ENCODE measurements around the gene S1PR3. TPM values are rescaled to one million over a fixed set of nuclear protein-coding genes. Genes with fewer than 3 reads are reported as not detected.

S1PR3 gene
- total and polyA plus RNA-seq, 2 donors (not counting 3 experiments of a cell fraction or from before 2014, with no cell fraction given): 12.5 to 25.8 TPM

GRCh38 chr9:88947581-88948573 is 43.4 kb upstream of the S1PR3 start:
- CTCF ChIA-PET: no interaction called here
- FAIRE-seq (no peak), DNase-seq (ENCODE audit: low read depth, low spot score) (no peak)
- Histone ChIP-seq H3K9me1 (replicated peaks; ENCODE audit: control insufficient read depth, extremely low read depth, insufficient read depth, low read length) (no peaks in the 10 kb centered on the region), H3K27ac (ENCODE audit: insufficient read depth, low read depth, low read length) (no peak overlapping the region), H3K9me3 (replicated peaks; ENCODE audit: control insufficient read depth, insufficient read depth, low read length) (no peaks in the 10 kb centered on the region), H4K20me1 (replicated peaks; ENCODE audit: control insufficient read depth, extremely low read depth, insufficient read depth, low read length) (no peaks in the 10 kb centered on the region), H3K27me3 (ENCODE audit: control insufficient read depth in 2 of 2, insufficient read depth in 2 of 2, low read length in 2 of 2) (peaks cover 0 to 2% of the 10 kb centered on the region in 2 experiments), H3K36me3 (ENCODE audit: control insufficient read depth in 2 of 2, extremely low read depth in 1 of 2, insufficient read depth in 2 of 2, low read length in 2 of 2) (no peaks in the 10 kb centered on the region), H3K9ac (replicated peaks; ENCODE audit: extremely low read depth, insufficient read depth, low read length) (no peak overlapping the region), H3K79me2 (ENCODE audit: control insufficient read depth, insufficient read depth, low read length) (no peaks in the 10 kb centered on the region), H3K4me3 (replicated peaks in 1 of 3; ENCODE audit: insufficient read depth in 1 of 3, low read depth in 1 of 3, low read length in 3 of 3) (no peak overlapping the region), H2AFZ (ENCODE audit: low read depth, low read length) (no peak overlapping the region), H3K4me2 (ENCODE audit: insufficient read depth, low read length) (no peak overlapping the region), H3K4me1 (ENCODE audit: control insufficient read depth, extremely low read depth, insufficient read depth, low read length) (no peaks in the 10 kb centered on the region)
- BruUV-seq (replicated peaks): no TSS peak
- dilution Hi-C loops (cut with MboI; ENCODE audit: extremely low pct_ligation_motif_present, low sequenced_read_pairs): no loop called here
- intact Hi-C loops (cut with micrococcal nuclease): loop anchor here (5.0 to 10.0 kb wide), 2 partner anchors 44 to 63 kb away; partner anchors contain the start of gene S1PR3
- TF ChIP-seq MAX (IDR thresholded peaks at IDR 0.05; ENCODE audit: insufficient read depth, insufficient read length): no peak
- no peak for TF ChIP-seq EZH2 (IDR thresholded peaks at IDR 0.05; ENCODE audit: borderline replicate concordance, low read depth, low read length, severe bottlenecking)
- no peak for TF ChIP-seq FOS (IDR thresholded peaks at IDR 0.05; ENCODE audit: borderline replicate concordance, insufficient read depth, low read length)
- no peak for TF ChIP-seq CTCF (IDR thresholded peaks at IDR 0.05; ENCODE audit: extremely low read depth in 1 of 2, insufficient read depth in 1 of 2, low read depth in 1 of 2, low read length in 2 of 2)
- POLR2A ChIA-PET: no interaction called here

All from endothelial cell of umbilical vein (primary cell).